Osteoblast (primary cell): ENCODE results near the gene MTMR2. TPM values are rescaled to one million over a fixed set of nuclear protein-coding genes. Genes with fewer than 3 reads are reported as not detected.

Source experiments
- DNase-seq: peaks from one replicate; pipeline ENCODE4 v3.0.0; 2011; ENCODE audit warnings: low spot score, mixed read lengths; ENCODE audit not compliant: insufficient read length; ENCODE audit errors: missing footprints
- H2AFZ ChIP-seq: 2 replicates; pipeline ENCODE4 v1.6.0; 2011; ENCODE audit warnings: mild to moderate bottlenecking, low read length
- H3K27ac ChIP-seq: 2 replicates; pipeline ENCODE4 v1.5.1; 2011; ENCODE audit warnings: mild to moderate bottlenecking, low read depth, low read length, moderate library complexity
- H3K27me3 ChIP-seq: 2 replicates; pipeline ENCODE4 v1.6.0; 2012; ENCODE audit warnings: mild to moderate bottlenecking, control low read depth, inconsistent platforms, low read length, moderate library complexity; ENCODE audit not compliant: insufficient read depth
- H3K36me3 ChIP-seq: 2 replicates; pipeline ENCODE4 v1.5.1; 2011; ENCODE audit warnings: mild to moderate bottlenecking, low read length, control low read depth, moderate library complexity; ENCODE audit not compliant: insufficient read depth
- H3K4me1 ChIP-seq: 2 replicates; pipeline ENCODE4 v1.5.1; 2011; ENCODE audit warnings: mild to moderate bottlenecking, low read length, control low read depth, moderate library complexity; ENCODE audit not compliant: insufficient read depth
- H3K4me2 ChIP-seq: 2 replicates; pipeline ENCODE4 v1.6.0; 2011; ENCODE audit warnings: mild to moderate bottlenecking, low read length; ENCODE audit not compliant: insufficient read depth
- H3K4me3 ChIP-seq: fragments of 200-600 bp; sonication (generic); 3 replicates; pipeline ENCODE4 v1.5.1; 2012; ENCODE audit warnings: mild to moderate bottlenecking, low read length, inconsistent platforms; ENCODE audit not compliant: insufficient read depth
- H3K79me2 ChIP-seq: 2 replicates; pipeline ENCODE4 v1.6.0; 2012; ENCODE audit warnings: mild to moderate bottlenecking, low read length, control low read depth, inconsistent platforms; ENCODE audit not compliant: insufficient read depth
- H3K9me3 ChIP-seq: 2 replicates; pipeline ENCODE4 v1.5.1; 2011; ENCODE audit warnings: low read depth, low read length, control low read depth
- H4K20me1 ChIP-seq: 2 replicates; pipeline ENCODE4 v1.6.0; 2012; ENCODE audit warnings: mild to moderate bottlenecking, low read length, control low read depth; ENCODE audit not compliant: insufficient read depth
- total RNA-seq: library from RNA; depleted of rRNA; stranded (reverse); fragments of >200 nt; gene quantifications from 2 replicates; pipeline ENCODE4 v1.2.3, GENCODE V29; 2012
- TF ChIP-seq, protein P1 (sequence below): IDR thresholded peaks from 2 replicates; pipeline ENCODE4 v1.5.1; 2011; ENCODE audit warnings: mild to moderate bottlenecking, low read depth, low read length, moderate library complexity; ENCODE audit errors: extremely low read depth

MTMR2 gene
- total RNA-seq = 44.9 and 45.7 TPM in 2 replicates

DNA sequence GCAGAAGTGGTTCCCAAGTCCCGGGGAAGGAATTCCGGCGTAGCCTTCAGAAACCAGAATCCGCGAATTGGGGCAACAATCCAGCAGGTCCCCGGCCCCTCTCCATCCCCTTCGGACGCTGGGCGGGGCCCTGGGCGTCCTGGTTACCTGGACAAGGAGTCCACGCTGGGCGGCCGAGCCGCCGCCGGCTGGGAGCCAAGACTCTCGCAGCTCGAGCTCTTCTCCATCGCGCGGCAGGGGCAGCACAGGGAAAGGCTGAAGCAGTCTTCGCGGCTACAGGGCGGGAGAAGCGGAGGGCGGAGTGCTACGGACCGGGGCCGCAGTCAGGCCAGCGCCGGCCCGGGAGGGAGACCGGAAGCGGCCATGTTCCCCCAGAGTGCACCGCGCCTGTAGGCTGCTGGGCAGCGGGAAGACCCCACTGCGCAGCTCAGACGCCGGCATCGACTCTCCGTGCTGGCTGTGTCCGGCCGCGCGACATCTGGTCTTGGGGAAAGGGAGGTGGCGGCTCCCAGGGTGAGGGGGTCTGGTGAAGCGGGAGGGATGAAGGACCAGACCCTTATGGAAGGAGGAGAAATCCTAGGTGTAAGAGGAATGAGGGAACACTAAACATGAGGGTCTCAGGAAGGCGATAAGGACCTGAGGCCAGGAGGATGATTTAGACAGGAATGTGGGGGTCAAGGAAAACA lies at the start of gene MTMR2:
TSS of gene MTMR2 (minus strand) at position 380 of the 686 bp plus-strand sequence. CDS start at position 227, 153 bp downstream.
- peak within 1 kb of the TSS; percentile 96 for H3K4me3 ChIP-seq
- peak within 1 kb of the TSS; percentile 99 for H3K4me2 ChIP-seq
- peak within 1 kb of the TSS; percentile 94 for H3K27ac ChIP-seq
- H3K79me2 ChIP-seq = peaks cover 62% of the 10 kb centered on the region
- peak within 1 kb of the TSS; percentile 95 for H2AFZ ChIP-seq
- H3K36me3 ChIP-seq = no peaks in the 10 kb centered on the region
- H4K20me1 ChIP-seq = peaks cover 3% of the 10 kb centered on the region
- H3K4me1 ChIP-seq = peaks cover 19% of the 10 kb centered on the region
- TF ChIP-seq, protein P1, sequence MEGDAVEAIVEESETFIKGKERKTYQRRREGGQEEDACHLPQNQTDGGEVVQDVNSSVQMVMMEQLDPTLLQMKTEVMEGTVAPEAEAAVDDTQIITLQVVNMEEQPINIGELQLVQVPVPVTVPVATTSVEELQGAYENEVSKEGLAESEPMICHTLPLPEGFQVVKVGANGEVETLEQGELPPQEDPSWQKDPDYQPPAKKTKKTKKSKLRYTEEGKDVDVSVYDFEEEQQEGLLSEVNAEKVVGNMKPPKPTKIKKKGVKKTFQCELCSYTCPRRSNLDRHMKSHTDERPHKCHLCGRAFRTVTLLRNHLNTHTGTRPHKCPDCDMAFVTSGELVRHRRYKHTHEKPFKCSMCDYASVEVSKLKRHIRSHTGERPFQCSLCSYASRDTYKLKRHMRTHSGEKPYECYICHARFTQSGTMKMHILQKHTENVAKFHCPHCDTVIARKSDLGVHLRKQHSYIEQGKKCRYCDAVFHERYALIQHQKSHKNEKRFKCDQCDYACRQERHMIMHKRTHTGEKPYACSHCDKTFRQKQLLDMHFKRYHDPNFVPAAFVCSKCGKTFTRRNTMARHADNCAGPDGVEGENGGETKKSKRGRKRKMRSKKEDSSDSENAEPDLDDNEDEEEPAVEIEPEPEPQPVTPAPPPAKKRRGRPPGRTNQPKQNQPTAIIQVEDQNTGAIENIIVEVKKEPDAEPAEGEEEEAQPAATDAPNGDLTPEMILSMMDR = no peak
- DNase-seq = peak; percentile 91
- H3K9me3 ChIP-seq = no peaks in the 10 kb centered on the region
- no peaks in the 10 kb centered on the region for H3K27me3 ChIP-seq

DNA sequence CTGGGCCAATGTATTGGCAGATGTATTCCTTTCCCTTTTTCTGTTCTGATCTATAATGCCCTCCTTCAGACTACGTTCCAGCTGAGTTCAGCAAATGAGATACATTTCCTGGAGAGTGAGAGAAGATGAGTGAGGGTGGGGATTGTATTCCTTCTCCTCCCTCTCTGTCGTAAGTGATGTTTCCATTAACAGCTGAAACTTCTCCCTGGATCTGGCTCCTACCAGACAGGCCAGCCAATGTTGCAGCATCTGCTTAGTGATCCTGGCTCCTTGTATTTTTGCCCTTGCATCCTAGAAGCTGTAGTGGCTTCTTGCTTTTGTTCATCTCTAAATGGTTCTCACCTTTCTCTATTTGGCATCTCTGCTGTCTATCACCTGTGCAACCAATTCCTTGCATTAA lies 48.2 kb upstream of the MTMR2 start:
- Histone ChIP-seq H3K9me3 (no peaks in the 10 kb centered on the region), H3K79me2 (no peaks in the 10 kb centered on the region), H2AFZ (no peak overlapping the region), H3K4me2 (no peak overlapping the region), H3K27ac (no peak overlapping the region), H3K27me3 (no peaks in the 10 kb centered on the region), H3K36me3 (no peaks in the 10 kb centered on the region), H3K4me3 (no peak overlapping the region), H4K20me1 (no peaks in the 10 kb centered on the region), H3K4me1 (no peaks in the 10 kb centered on the region)
- DNase-seq = no peak
- TF ChIP-seq, protein P1 = no peak

DNA sequence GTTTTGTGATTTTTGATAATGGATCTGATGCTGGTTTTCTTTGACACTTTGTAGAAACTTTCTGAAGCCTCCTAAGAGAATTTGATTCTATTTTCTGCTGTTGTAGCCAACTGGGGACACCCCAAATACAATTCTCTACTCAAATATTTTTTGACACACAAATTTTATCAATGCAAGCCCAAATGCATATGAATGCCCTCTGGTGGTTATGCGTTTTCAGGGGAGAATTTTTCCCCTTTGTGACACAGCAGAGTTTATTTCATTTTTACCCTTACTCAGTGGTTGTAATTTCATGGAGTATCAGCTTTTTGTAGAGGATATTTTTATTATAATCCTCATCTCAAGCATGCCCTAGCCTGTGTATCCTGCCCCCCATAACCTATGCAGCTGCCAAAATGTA lies 44.7 kb upstream of the MTMR2 start:
- DNase-seq = peak; percentile 14
- no peak overlapping the region for H3K4me3 ChIP-seq
- no peaks in the 10 kb centered on the region for H3K4me1 ChIP-seq
- no peak overlapping the region for H2AFZ ChIP-seq
- TF ChIP-seq, protein P1 = peak; percentile 52
- no peaks in the 10 kb centered on the region for H3K36me3 ChIP-seq
- H3K4me2 ChIP-seq = no peak overlapping the region
- no peaks in the 10 kb centered on the region for H3K9me3 ChIP-seq
- no peak overlapping the region for H3K27ac ChIP-seq
- no peaks in the 10 kb centered on the region for H4K20me1 ChIP-seq
- H3K27me3 ChIP-seq = no peaks in the 10 kb centered on the region
- no peaks in the 10 kb centered on the region for H3K79me2 ChIP-seq

DNA sequence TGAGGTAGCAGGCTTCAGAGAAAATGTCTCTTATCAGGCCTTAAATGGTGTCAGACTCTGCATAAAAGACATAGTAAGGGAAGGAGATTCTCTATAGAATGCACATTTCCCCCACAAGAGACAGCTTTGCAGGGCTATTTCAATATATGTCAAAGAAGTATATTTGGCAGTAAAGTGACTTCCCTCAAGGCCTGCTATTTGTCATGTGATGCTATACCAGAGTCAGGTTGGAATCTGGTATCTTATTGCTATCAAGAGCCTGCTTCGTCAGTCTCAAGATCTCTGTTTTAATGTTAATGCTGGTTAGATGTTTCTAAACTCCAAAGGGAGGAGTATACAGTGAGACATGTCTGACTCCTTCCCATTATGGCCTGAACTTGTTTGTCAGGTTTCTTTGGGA lies 40.4 kb upstream of the MTMR2 start:
- Histone ChIP-seq H3K27me3 (no peaks in the 10 kb centered on the region), H4K20me1 (no peaks in the 10 kb centered on the region), H3K9me3 (no peaks in the 10 kb centered on the region), H3K27ac (no peak overlapping the region), H3K36me3 (no peaks in the 10 kb centered on the region), H3K79me2 (no peaks in the 10 kb centered on the region), H2AFZ (no peak overlapping the region), H3K4me1 (no peaks in the 10 kb centered on the region), H3K4me3 (no peak overlapping the region), H3K4me2 (no peak overlapping the region)
- no peak for DNase-seq
- TF ChIP-seq, protein P1 = no peak
